HepG2 (cell line): ENCODE data around the gene RPS6KB2. TPM values are rescaled to one million over a fixed set of nuclear protein-coding genes. Genes with fewer than 3 reads are reported as not detected.

ENCODE experiments used
- AGO2 ChIP-seq: fragments of 200-400 bp; formaldehyde crosslinking; optimal IDR thresholded peaks from 2 replicates; pipeline ENCODE3; 2017; ENCODE audit warnings: mild to moderate bottlenecking, low read depth, low read length, moderate library complexity
- CREBL2 ChIP-seq: sonication (generic); formaldehyde crosslinking; IDR thresholded peaks from 2 replicates; pipeline ENCODE4 v1.8.1; 2023; ENCODE audit warnings: missing genetic modification reagents, mild to moderate bottlenecking, borderline replicate concordance
- CSRNP1 ChIP-seq: sonication (generic); formaldehyde crosslinking; IDR thresholded peaks from 2 replicates; pipeline ENCODE4 v1.8.1; 2023; ENCODE audit warnings: mild to moderate bottlenecking, missing genetic modification reagents
- GLMP ChIP-seq: sonication (generic); formaldehyde crosslinking; IDR thresholded peaks from 2 replicates; pipeline ENCODE4 v1.9.0; 2021; ENCODE audit warnings: missing genetic modification reagents, mild to moderate bottlenecking, borderline replicate concordance
- HOMEZ ChIP-seq: IDR thresholded peaks from 2 replicates; pipeline ENCODE4 v1.6.1; 2016; ENCODE audit warnings: low read depth
- MEF2D ChIP-seq: sonication (generic); formaldehyde crosslinking; IDR thresholded peaks from 2 replicates; pipeline ENCODE4 v1.5.1; 2020; ENCODE audit warnings: mild to moderate bottlenecking, missing genetic modification reagents
- MEIS1 ChIP-seq: sonication (generic); formaldehyde crosslinking; IDR thresholded peaks from 2 replicates; pipeline ENCODE4 v1.9.0; 2021; ENCODE audit warnings: mild to moderate bottlenecking, missing genetic modification reagents, moderate library complexity, borderline replicate concordance
- MXD3 ChIP-seq: IDR thresholded peaks from 2 replicates; pipeline ENCODE4 v1.6.1; 2016; ENCODE audit warnings: mild to moderate bottlenecking, missing biosample characterization, missing genetic modification reagents
- MYNN ChIP-seq: sonication (generic); formaldehyde crosslinking; IDR thresholded peaks from 2 replicates; pipeline ENCODE4 v1.4.0; 2020; ENCODE audit warnings: mild to moderate bottlenecking, low read depth, missing genetic modification reagents
- SRSF4 ChIP-seq: fragments of 200-400 bp; formaldehyde crosslinking; IDR thresholded peaks from one replicate; pipeline ENCODE4 v1.6.1; 2018; ENCODE audit warnings: mild to moderate bottlenecking, low read depth, low read length, moderate library complexity; ENCODE audit not compliant: poor library complexity, severe bottlenecking
- TAF1 ChIP-seq: sonication (generic); formaldehyde crosslinking; IDR thresholded peaks from 2 replicates; pipeline ENCODE4 v1.4.0; 2020; ENCODE audit warnings: missing genetic modification reagents
- USF2 ChIP-seq, 2 experiments: sonication (generic) in 1 of 2; formaldehyde crosslinking in 1 of 2; IDR thresholded peaks; 2 replicates each; pipeline versions ENCODE4 v1.5.1 to v1.6.1; 2011 to 2020; ENCODE audit warnings: borderline replicate concordance in 1 of 2, low read depth in 1 of 2, low read length in 1 of 2, mild to moderate bottlenecking in 1 of 2, missing genetic modification reagents in 1 of 2, moderate library complexity in 1 of 2
- ZNF274 ChIP-seq: sonication (generic); formaldehyde crosslinking; IDR thresholded peaks from 2 replicates; pipeline ENCODE4 v1.5.1; 2020; ENCODE audit warnings: mild to moderate bottlenecking, missing genetic modification reagents
- ZNF883 ChIP-seq: sonication (generic); formaldehyde crosslinking; IDR thresholded peaks from 2 replicates; pipeline ENCODE4 v1.5.1; 2020; ENCODE audit warnings: mild to moderate bottlenecking, missing genetic modification reagents; ENCODE audit errors: not compliant biosample characterization
- ZNF891 ChIP-seq: sonication (generic); formaldehyde crosslinking; IDR thresholded peaks from 2 replicates; pipeline ENCODE4 v1.5.0; 2020; ENCODE audit warnings: mild to moderate bottlenecking, missing genetic modification reagents
- ZSCAN31 ChIP-seq: sonication (generic); formaldehyde crosslinking; IDR thresholded peaks from 2 replicates; pipeline ENCODE4 v1.5.0; 2020; ENCODE audit warnings: low read depth, mild to moderate bottlenecking, missing genetic modification reagents
- polyA plus RNA-seq, 8 experiments: library from polyadenylated mRNA; depleted of rRNA in 3 of 8; stranded (reverse) in 7 of 8; unstranded in 1 of 8; fragments of >200 nt; fragmentation: Illumina TruSeq in 4 of 8; extraction: Trizol in 4 of 8; gene quantifications; 2 replicates each; pipeline versions ENCODE4 v1.2.1 to v1.2.3, GENCODE V29; 2011 to 2016; ENCODE audit warnings: low read depth in 4 of 8, missing spikeins in 1 of 8, mixed read lengths in 1 of 8; ENCODE audit not compliant: insufficient read depth in 1 of 8
- total RNA-seq, 5 experiments: library from RNA; depleted of rRNA; stranded (reverse); fragments of >200 nt; fragmentation: Illumina TruSeq; extraction: Trizol; gene quantifications; 2 replicates each; pipeline ENCODE4 v1.2.3, GENCODE V29; 2016; ENCODE audit warnings: low read depth in 1 of 5

The RPS6KB2 gene
- total and polyA plus RNA-seq, 2 of the 13 experiments (the other 11 are each of a cell fraction or from before 2014, with no cell fraction given): 52.9 to 54.8 TPM

- TF ChIP-seq GLMP (CRISPR knock-in tag) (no peak), ZNF891 (CRISPR knock-in tag) (no peak), AGO2 (peak; percentile 75), ZSCAN31 (CRISPR knock-in tag) (0 out of 2 replicates have a peak, but pooled peaks have one; percentile 20), MXD3 (CRISPR knock-in tag) (peak; percentile 44; the same call in 1 of the 2 replicates), TAF1 (peak; percentile 6; the same call in 1 of the 2 replicates), ZNF274 (CRISPR knock-in tag) (peak; percentile 79), CSRNP1 (CRISPR knock-in tag) (peak; percentile 50), HOMEZ (CRISPR knock-in tag) (no peak), CREBL2 (CRISPR knock-in tag) (no peak), MEF2D (CRISPR knock-in tag) (0 out of 2 replicates have a peak, but pooled peaks have one; percentile 15), MEIS1 (CRISPR knock-in tag) (no peak), SRSF4 (no peak), USF2 (IDR thresholded peaks at IDR 0.05; ENCODE audit: low read depth, low read length) (no peak), USF2 (CRISPR knock-in tag; IDR thresholded peaks at IDR 0.05; ENCODE audit: borderline replicate concordance) (no peak), ZNF883 (CRISPR knock-in tag) (peak; percentile 63), MYNN (CRISPR knock-in tag) (no peak)
Measured at GRCh38 chr11:67400942-67401494, 27.3 kb upstream of the RPS6KB2 start (continued).
